Stimulated activated CD8-positive, alpha-beta memory T cell treated with anti-CD3 and anti-CD28 coated beads, Interleukin-7, amount 100 ng/mL, for 24 hours (primary cell): ENCODE measurements around the gene CNN3.
"Not testable (repeated sequence)": the region's sequence is repeated elsewhere in the genome, so short reads cannot be mapped to it uniquely, and the experiment has no call there.

Source experiments
- DNase-seq: peaks from one replicate; pipeline ENCODE4 v3.0.0-alpha.2; 2020; ENCODE audit warnings: low read depth

The CNN3 gene

DNA sequence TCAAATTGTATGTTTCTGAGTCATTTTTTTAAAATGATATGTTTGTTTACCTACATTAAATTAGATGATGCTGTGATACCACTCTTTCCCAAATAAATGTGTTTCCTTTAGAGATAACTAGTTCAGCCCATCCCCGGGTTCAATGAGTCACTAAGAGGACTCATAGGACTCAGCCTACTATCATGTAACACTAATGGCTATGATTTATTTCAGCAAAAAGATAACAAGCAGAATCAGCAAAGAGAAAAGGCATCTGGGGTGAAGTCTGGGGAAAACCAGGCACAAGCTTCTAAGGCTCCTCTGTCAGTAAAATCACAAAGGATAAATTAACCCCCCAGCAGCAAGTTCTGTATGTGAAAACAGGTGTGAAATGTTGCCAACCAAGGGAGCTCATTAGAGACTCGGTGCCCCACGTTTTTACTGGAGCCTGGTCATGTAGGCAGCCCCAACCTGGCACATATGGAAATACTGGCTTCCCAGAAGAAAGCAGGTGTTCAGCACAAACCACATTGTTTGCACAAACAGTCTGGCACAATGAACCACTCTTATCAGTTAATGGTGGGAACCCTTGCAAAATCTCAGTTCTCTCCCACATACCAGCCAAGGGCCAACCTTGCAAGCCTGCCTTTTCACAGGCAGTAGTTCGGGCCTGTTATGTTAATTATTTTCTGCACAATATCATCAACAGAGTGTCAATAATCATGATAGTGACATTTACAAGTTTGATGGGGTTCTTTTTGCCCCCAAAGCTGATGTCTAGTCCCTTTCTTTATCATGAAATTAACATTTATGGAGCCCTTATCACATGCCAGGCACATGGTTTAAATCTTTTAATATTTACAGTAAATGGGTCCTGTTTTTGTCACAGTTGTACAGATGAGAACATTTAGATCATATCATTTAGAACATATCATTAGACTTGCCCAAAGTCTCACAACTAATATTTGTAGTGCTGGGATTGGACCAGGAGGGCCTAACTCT lies 23.1 kb upstream of the CNN3 start:
- no peak for DNase-seq

DNA sequence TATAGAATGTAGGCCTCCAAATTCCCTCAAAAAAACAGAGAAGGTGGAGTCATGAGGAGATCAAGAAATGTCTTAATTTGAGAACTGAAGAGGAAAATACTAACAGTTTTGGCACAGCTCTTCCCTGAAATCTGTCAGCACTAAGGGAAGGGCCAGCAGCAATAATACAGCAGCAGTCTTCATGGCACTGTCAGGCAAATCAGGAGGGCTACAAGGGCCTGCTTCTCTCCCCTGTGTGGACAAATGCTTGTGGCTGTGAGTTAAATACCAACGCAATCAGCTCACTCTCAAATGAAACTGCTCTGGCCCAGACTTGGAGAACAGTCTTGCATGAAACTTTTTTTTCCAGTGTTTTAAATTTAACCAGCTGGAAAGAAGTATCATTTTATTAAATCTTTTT lies 20.5 kb upstream of the CNN3 start:
- no peak for DNase-seq

DNA sequence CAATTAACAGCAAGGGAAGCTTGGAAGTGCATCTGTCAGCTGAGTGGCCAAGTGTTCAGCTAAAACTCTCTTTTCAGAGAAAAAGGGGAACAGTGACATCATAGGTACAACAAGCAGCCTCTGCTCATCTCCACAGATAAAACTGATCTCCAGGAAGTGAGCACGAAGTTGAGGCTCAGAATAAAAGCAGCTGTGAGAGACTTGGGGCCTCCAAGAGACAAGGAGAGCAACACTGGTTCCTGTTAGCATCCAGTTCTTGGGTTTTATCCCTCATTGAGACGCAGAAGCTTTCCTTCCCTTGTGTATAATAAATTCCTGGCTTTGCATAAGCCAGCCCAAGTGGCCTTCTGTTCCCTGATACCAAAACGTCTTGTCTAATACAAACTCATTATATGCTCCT lies 20.0 kb upstream of the CNN3 start:
- no peak for DNase-seq

DNA sequence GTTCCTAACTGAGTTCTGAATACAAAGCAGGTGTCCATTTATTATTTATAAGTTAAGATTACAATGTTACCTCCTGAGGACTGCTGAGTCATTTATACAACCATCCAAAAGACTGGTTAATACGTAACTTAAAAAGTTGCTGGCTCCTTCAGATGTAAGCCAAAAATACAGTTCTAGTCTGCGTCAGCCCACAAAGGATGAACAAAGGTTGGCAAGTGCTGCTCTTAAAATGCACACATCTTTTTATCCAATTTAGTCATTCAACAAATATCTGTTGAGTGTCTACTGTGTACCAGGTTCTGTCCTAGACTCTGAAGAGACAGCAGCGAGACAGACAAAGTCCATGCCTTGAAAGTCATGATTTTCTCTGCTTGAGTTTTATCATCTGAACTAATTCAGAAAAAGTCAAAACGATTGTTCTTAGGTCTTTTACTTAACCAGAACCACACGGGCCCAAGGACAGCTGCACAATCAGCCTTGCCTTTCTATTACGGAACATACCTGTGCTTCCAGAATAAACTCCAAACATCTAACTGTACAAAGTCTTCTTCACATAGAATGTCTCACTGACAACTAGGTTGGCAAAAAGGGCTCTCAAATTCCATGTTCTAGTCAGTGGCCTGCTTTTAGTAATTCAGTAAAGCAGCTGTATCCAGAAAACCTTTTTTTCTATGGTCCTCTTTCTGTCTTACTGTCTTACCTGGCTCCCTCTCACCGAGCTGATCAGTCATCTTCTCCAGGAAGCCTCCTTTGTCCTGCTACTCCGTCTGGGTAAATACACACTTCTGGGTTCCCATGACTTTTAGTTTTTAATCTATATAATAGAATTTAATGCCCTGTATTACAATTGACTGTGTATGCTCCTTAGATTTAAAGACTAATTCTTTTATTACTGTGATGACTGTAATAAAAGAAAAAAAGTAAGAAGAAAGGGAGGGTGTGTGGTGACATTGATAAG lies 15.5 kb upstream of the CNN3 start:
- DNase-seq: no peak

DNA sequence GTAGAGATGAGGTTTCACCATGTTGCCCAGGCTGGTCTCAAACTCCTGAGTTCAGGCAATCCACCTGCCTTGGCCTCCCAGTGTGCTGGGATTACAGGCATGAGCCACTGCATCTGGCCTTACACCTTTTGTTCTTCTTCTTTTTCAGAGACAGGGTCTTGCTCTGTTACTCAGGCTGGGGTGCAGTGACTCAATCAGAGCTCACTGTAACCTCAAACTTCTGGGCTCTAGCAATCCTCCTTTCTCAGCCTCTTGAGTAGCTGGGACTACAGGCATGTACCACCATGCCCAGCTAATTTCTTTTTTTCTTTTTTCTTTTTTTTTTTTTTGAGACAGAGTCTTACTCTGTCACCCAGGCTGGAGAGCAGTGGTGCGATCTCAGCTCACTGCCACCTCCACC lies 14.6 kb upstream of the CNN3 start:
- DNase-seq: not testable (repeated sequence)

DNA sequence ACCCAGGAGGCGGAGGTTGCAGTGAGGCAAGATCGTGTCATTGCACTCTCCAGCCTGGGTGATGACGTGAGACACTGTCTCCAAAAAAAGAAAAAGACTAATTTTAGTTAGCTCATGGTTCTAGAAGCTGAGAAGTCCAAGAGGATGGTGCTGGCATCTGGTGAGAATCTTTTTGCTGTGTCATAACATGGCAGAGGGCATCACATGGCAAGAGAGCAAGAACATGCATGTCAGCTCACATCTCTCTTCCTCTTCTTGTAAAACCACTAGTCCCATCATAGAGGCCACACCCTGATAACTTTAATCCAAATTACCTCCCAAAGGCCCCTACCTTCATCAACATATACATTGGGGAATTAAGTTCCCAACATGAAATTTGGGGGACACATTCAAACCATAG lies 13.8 kb upstream of the CNN3 start:
- no peak for DNase-seq

DNA sequence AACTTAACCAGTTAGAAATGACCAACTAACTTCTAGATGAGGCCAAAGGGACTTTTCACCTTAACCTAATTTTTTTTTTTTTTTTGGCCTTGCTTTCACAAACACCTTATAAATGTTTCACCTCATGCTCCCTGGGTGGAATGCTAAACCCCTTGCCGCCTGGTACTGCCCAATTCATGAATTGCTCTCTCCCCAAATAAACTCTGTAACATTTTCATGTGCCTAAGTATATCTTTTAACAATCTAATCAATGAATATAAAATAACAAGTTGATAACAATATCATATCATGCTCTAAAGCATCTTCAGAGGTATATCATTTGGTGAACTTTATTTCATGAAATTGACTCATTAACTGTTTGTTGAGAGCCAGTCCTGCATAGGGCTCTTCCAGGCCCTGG lies 10.9 kb upstream of the CNN3 start:
- no peak for DNase-seq

DNA sequence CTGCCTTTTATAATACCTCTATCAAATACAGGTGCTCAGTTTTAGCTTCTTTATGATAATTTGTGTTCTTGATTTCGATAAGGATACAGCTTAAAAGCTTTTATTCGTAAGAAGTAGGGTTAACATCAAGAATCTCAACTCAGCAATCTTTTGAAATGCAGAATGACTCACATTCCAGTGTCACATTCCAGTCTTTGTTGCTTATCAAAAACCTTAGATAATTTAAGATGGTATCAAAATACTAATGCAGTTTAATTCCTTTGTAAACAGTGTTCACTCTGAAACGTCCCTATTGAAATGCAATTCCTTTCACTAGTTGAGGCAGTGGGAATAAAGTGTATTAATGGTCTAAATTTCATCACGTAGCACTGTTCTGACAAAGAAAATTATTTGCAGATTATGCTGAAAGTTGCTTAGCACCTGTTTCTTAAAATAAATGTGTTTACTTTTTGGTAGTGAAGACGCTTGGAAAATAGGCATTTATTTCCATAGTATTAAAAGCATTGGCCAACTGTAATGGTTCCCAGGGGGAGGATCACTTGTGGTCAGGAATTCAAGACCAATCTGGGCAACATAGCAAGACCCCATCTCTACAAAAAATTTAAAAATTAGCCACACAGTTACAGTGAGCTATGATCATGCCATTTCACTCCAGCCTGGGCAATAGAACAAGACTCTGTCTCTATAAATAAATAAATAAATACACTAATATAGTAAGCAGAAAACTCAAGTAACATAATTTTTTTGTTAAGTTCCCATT lies 10.1 kb upstream of the CNN3 start:
- DNase-seq: no peak

DNA sequence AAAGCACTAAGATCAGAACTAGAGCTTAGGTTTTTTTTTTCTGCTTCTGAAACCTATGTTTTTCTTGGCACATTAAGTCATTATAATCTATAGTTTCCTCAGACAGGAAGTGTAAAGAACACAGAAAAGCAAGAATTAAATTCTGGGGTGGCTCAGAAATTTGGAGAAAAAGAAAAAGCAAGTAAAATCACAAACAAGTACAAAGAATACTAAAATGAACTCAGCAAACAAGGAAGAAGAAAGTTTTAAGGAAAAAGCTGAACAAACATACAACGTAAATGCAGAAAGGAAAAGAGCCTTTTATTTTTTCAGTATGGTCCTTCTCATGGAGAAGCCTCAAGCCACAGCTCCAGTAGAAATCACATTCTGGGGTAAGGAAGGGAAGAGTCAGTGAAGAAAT lies 8.6 kb upstream of the CNN3 start:
- DNase-seq: no peak

DNA sequence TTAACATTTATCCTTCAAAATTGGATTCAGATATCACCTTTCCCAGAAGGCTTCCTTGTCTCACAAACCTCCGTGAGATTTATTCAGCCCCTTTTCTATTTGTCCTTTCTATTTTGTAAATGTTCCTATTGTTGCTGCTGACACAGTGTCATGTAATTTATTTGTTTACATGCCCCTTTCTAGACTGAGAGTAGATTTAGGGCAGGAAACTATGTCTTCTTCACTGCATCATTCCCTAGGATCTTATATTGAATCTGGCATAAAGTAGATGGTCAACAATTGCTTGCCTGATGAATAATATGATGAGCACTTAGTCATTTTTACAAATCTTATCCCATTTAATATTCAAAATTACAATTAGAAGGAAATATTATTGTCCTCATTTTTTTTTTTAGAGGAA lies 8.1 kb upstream of the CNN3 start:
- DNase-seq: no peak

DNA sequence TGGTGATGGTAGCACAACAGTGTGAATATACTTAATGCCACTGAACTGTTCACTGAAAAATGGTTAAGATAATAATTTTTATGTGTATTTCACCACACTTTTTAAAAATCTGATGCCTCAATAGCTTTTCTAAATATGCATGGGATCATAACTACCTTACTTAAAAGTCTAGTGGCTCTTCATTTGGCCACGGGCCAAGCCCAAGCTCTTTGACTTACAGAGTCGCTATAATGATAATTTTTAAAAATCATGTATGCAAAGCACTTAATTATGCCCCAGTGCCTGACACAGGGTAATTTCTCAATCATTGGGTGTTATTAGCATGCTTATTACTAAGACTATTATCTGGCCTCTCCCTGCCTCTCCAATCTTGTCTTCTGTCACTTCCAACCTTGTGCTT lies 7.6 kb upstream of the CNN3 start:
- DNase-seq: no peak

DNA sequence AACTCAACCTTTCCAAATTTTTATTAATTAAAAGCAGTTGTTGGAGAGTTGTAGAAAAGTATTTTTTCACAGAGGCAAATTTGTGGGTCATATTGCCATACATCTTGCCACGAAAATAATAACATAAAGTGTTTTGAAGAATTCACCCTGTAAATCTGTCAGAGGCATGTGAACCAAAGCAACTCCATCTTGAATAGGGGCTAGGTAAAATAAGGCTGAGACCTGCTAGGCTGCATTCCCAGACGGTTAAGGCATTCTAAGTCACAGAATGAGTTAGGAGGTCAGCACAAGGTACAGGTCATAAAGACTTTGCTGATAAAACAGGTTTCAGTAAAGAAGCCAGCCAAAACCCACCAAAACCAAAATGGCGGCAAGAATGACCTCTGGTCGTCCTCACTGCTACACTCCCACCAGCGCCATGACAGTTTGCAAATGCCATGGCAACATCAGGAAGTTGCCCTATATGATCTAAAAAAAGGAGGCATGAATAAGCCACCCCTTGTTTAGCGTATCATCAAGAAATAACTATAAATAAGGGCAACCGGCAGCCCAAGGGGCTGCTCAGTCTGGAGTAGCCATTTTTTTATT lies 4.4 kb upstream of the CNN3 start:
- DNase-seq: no peak

DNA sequence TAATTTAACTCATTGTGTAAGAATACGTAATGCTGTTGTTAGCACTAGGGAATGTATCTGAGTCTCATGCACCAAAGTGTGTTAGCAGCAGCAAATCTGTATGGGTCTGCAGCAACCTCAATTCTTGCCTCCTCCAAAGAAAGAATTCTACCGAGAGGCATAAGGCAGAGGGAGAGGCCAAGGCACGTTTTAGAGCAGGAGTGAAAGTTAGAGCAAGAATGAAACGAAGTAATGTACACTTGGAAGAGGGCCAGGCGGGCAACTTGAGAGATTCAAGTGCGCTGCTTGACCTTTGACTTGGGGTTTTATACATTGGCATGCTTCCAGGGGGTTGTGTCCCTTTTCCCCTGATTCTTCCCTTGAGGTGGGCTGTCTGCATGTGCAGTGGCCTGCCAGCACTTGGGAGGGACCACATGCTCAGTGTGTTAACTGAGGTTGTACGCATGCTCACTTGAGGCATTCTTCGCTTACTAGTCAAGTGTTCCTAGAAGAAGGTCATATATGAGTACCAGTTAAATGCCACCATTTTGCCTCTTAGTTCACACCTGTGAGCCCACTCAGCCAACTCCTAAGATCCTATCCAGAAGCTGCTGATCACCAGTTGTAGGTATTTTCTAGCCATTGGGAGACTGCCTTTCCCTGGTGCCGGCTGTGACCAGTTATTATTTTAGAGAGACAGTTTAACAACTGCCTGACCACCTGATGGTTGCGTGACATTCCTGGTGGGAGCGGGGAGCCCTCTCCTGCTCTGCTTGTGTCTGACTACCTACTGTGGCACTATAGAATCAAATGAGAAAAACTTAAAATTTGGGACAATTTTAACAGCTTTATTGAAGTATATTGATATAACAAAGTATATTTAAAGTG lies 2.7 kb upstream of the CNN3 start:
- no peak for DNase-seq

DNA sequence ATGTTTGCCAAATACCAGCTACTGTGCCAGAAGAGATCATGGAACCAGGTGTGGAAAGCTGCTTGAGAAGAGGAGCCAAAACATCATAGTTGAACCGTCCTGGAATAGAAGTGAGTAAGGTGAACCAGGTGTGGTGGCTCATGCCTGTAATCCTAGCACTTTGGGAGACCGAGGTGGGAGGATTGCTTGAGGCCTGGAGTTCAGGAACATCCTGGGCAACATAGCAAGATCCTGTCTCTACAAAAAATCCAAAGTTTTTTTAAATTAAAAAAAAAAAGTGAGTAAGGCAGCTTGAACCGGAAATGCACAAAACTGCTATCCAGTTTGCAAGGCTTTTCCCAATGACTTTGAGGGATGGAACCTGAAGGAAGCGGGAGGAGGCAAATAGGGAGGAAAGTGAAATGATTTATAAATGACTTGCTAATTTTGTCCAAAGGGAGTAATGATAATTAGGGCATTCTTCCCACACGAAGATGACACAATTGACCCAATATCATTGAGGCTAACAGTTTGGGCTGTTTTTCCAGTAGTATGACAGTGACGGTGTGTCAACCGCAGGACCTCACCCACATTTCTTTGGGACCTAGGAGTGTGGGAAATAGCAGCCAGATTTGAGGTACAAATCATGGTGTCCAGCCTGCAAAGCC lies 1.5 kb upstream of the CNN3 start:
- no peak for DNase-seq

DNA sequence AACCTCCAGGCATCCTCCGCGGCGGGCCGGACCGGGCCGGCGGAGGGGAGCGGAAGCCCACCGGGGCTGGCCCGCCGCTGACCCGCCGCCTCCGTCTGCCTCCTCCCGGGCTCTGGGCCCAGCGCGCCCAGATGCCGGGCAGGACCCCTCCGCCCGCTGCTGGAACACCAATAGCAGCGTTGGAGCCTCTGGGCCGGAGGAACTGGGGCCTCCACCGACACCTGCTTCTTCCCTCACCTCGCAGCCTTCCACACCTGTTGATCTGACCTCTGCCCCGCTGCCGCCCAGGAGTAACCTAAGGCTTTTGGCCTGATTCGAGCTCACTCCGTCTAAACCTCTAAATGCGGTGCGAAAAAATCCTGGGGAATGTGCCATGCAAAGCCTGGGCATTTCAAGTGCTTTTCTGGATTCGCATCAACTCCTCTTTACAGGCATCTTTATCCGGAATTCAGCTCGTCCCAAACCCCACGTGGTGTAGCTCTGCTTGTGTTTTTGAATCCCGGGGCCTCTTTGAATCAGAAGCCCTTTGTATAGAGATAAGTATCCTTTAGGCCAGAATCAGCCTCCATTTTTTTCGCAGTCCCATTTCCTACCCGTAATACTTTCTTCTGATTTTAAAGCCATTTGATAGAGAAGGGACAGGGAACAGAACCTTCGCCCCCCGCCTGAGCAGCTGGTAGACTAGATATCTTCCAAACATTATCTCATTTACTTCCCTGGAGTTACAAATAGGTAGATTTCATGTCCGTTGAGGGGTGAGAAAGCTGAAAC lies 680 bp upstream of the CNN3 start:
- no peak for DNase-seq

DNA sequence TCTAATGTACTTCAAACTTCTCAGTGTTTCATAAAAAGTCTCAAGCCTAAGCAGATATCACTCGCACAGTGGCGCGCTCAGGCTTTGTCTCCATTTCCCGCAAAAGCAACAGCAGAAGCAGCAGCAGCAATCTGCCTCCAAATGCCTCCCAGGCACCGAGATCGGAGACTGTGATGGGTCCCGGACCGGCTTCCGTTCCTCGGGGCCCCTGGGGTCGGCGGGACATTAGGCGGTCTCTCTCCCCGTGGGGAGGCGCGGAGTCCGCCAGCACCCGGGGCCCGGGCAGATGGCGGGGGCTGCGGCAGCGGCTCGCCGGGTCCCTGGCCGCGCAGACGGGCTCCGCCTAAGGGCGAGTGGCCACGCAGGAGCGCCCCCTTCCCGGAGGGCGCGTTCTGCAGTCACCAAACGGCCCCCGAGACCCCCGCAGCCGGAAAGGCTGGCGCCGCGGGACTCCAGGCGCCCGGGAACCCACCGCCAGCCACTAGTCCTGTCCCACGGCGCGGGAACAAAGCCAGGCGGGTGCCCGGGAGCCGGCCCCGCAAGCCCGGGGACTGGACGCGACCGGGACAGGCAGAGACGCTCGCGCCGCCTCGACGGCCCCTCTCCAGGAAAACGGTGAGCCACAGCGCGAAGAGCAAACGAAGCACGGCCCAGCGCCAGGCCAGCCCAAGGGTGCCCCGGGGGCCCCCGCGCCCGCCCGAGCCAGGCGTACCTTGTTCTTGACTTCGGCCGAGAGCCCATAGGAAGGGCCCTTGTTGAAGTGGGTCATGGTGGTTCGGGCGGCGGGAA lies 590 bp downstream of the CNN3 start:
- DNase-seq: no peak

DNA sequence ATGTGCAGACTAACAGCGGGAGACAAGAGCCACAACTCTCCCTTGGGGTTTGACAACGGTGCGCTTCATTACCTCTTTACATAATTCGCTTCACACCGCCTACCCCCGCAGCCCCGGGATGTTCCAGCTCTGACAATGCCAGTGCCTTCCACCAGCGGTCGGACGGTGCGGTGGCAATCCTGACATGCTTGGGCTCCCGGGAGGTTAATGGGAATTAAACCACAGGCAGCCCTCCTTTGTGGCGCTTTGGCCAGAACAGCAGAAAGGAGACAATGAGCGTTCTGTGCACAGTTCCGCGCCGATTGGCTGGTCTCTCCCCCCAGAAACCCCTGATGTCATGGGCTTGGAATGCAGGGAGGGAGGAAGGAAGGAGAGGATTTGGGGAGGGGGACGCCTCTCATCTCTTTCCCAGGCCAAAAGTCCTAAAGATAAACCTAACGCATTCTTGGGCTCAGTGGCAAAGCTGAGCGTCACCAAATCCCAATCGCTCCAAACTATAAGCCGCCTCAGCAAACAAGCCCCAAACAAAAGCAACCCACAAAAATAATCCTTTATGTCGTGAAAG lies 1.3 kb downstream of the CNN3 start:
- no peak for DNase-seq

DNA sequence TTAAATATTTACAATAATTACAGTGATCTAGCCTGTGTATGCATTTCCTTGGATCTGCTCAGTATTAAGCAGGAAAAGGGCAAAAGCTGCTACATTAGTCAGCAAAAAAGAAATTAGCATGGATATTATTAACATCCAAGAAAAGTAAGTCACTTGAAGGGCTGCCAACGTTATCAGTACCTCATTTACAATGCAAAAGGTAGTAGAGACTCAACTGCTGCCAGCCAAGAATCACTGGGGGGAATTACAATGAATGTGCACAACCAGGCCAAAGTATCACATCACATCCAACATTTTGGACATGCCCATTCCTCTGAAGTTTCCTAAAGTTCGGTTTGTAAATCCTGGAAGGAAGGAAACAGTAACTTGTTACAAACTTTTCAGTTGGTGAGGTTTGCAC lies 1.9 kb downstream of the CNN3 start:
- no peak for DNase-seq
